GM12878 (cell line): Measurements from ENCODE around the gene PRSS50. TPM values are rescaled to one million over a fixed set of nuclear protein-coding genes. Genes with fewer than 3 reads are reported as not detected.
A peak's percentile ranks its signal among the peaks of the same experiment; 100 is the strongest.

ENCODE experiments used
- ASH2L ChIP-seq: fragments of 300-600, 200-600 bp; sonication (generic); IDR thresholded peaks from 2 replicates; pipeline ENCODE4 v1.6.1; 2017; ENCODE audit warnings: low read depth, mild to moderate bottlenecking, borderline replicate concordance
- ATF7 ChIP-seq: fragments of 450-650 bp; IDR thresholded peaks from 2 replicates; pipeline ENCODE4 v1.6.1; 2016; ENCODE audit warnings: low read depth, mild to moderate bottlenecking
- BHLHE40 ChIP-seq, 2 experiments: fragments of 450-650 bp in 1 of 2; IDR thresholded peaks; 2 replicates each; pipeline ENCODE4 v1.6.1; 2011 to 2017; ENCODE audit warnings: low read depth in 2 of 2, borderline replicate concordance in 1 of 2, improper control_type of control experiment in 1 of 2, low read length in 1 of 2, mild to moderate bottlenecking in 1 of 2
- CBX3 ChIP-seq: fragments of 200-600 bp; sonication (generic); IDR thresholded peaks from 2 replicates; pipeline ENCODE4 v1.6.1; 2016; ENCODE audit warnings: low read depth, borderline replicate concordance
- CEBPZ ChIP-seq: fragments of 150-350 bp; IDR thresholded peaks from 2 replicates; pipeline ENCODE4 v1.6.1; 2016; ENCODE audit warnings: low read depth, low read length
- CHD1 ChIP-seq: IDR thresholded peaks from 2 replicates; pipeline ENCODE4 v1.6.1; 2012; ENCODE audit warnings: low read depth, low read length, improper control_type of control experiment
- CHD4 ChIP-seq: fragments of 200-600 bp; sonication (generic); IDR thresholded peaks from 2 replicates; pipeline ENCODE4 v1.6.1; 2016; ENCODE audit warnings: mild to moderate bottlenecking
- CUX1 ChIP-seq: IDR thresholded peaks from 2 replicates; pipeline ENCODE4 v1.6.1; 2012; ENCODE audit warnings: improper control_type of control experiment, low read depth, low read length; ENCODE audit not compliant: insufficient replicate concordance
- GABPA ChIP-seq: IDR thresholded peaks from 2 replicates; pipeline ENCODE4 v1.6.1; 2014; ENCODE audit warnings: antibody characterized with exemption, low read depth, mild to moderate bottlenecking, inconsistent platforms
- HCFC1 ChIP-seq: fragments of 150-350 bp; IDR thresholded peaks from 2 replicates; pipeline ENCODE4 v1.6.1; 2014; ENCODE audit warnings: low read length
- HDAC2 ChIP-seq: fragments of 200-600 bp; sonication (generic); IDR thresholded peaks from 2 replicates; pipeline ENCODE4 v1.6.1; 2017
- JUND ChIP-seq: IDR thresholded peaks from 2 replicates; pipeline ENCODE4 v1.6.1; 2012; ENCODE audit warnings: low read depth, mild to moderate bottlenecking, low read length, improper control_type of control experiment, moderate library complexity
- MEF2B ChIP-seq: fragments of 450-650 bp; IDR thresholded peaks from 2 replicates; pipeline ENCODE4 v1.6.1; 2018; ENCODE audit warnings: mild to moderate bottlenecking, moderate library complexity; ENCODE audit not compliant: partially characterized antibody, poor library complexity, severe bottlenecking
- MYB ChIP-seq: fragments of 150-350 bp; IDR thresholded peaks from 2 replicates; pipeline ENCODE4 v1.6.1; 2014; ENCODE audit warnings: mild to moderate bottlenecking, low read depth, low read length, borderline replicate concordance
- NFYB ChIP-seq: IDR thresholded peaks from 2 replicates; pipeline ENCODE4 v1.6.1; 2011; ENCODE audit warnings: low read depth, mild to moderate bottlenecking, low read length, improper control_type of control experiment, moderate library complexity; ENCODE audit not compliant: insufficient read depth
- POLR2A ChIP-seq: IDR thresholded peaks from 2 replicates; pipeline ENCODE4 v1.6.1; 2011; ENCODE audit warnings: low read depth, mild to moderate bottlenecking, low read length
- RAD21 ChIP-seq: IDR thresholded peaks from 2 replicates; pipeline ENCODE4 v1.6.1; 2011; ENCODE audit warnings: mild to moderate bottlenecking, low read depth, low read length, moderate library complexity; ENCODE audit not compliant: insufficient read depth
- SMC3 ChIP-seq: IDR thresholded peaks from 2 replicates; pipeline ENCODE4 v1.6.1; 2011; ENCODE audit warnings: low read length, improper control_type of control experiment, borderline replicate concordance
- ZBTB11 ChIP-seq: fragments of 450-650 bp; formaldehyde crosslinking; IDR thresholded peaks from 2 replicates; pipeline ENCODE4 v1.5.0; 2022; ENCODE audit warnings: mild to moderate bottlenecking, missing genetic modification characterization
- polyA plus RNA-seq, 11 experiments: library from polyadenylated mRNA; depleted of rRNA in 4 of 11; unstranded in 6 of 11; stranded (reverse) in 5 of 11; fragments of >200 nt; fragmentation: Nextera tagmentation in 4 of 11; fragmentation: Illumina TruSeq in 1 of 11; extraction: Ambion mirVana in 4 of 11; extraction: Trizol in 1 of 11; gene quantifications; 1 replicate in 1 of 11; 2 replicates in 10 of 11; pipeline versions ENCODE4 v1.2.1 to v1.2.3, GENCODE V29; 2011 to 2016; ENCODE audit warnings: inconsistent platforms in 2 of 11, missing spikeins in 2 of 11, low read depth in 1 of 11
- total RNA-seq, 4 experiments: library from RNA; depleted of rRNA in 3 of 4; stranded (reverse); fragments of >200 nt in 3 of 4; fragmentation: Illumina TruSeq in 1 of 4; extraction: Trizol in 1 of 4; gene quantifications; 2 replicates each; pipeline versions ENCODE4 v1.2.1 to v1.2.3, GENCODE V29; 2013 to 2021

The PRSS50 gene
- total and polyA plus RNA-seq, 10 of the 15 experiments (the other 5 are each of a cell fraction or from before 2014, with no cell fraction given): 0.05 TPM; not detected in 9

- TF ChIP-seq HCFC1 (no peak), SMC3 (no peak), GABPA (no peak), MYB (no peak), JUND (no peak), BHLHE40 (IDR thresholded peaks at IDR 0.05; ENCODE audit: borderline replicate concordance in 1 of 2, low read depth in 2 of 2, low read length in 1 of 2) (peak; percentile 5 to 50; a peak in 1 of 4 replicates), CHD4 (no peak), ASH2L (no peak), CUX1 (no peak), CBX3 (no peak), ATF7 (no peak; the same call in 1 of the 2 replicates), CEBPZ (no peak), MEF2B (peak; percentile 95), HDAC2 (no peak), RAD21 (no peak), NFYB (no peak), ZBTB11 (CRISPR knock-in tag) (no peak), POLR2A (peak; percentile 38; the same call in 1 of the 2 replicates), CHD1 (no peak)
These were observed 3.6 kb downstream of the PRSS50 start (continued) for GRCh38 chr3:46713898-46714552.
